ENCODE data around the gene NDUFS6. TPM values are rescaled to one million over a fixed set of nuclear protein-coding genes. Genes with fewer than 3 reads are reported as not detected.

The NDUFS6 gene
- total and polyA plus RNA-seq, 7 donors = 48.3 to 177 (median 61.5) TPM

DNA sequence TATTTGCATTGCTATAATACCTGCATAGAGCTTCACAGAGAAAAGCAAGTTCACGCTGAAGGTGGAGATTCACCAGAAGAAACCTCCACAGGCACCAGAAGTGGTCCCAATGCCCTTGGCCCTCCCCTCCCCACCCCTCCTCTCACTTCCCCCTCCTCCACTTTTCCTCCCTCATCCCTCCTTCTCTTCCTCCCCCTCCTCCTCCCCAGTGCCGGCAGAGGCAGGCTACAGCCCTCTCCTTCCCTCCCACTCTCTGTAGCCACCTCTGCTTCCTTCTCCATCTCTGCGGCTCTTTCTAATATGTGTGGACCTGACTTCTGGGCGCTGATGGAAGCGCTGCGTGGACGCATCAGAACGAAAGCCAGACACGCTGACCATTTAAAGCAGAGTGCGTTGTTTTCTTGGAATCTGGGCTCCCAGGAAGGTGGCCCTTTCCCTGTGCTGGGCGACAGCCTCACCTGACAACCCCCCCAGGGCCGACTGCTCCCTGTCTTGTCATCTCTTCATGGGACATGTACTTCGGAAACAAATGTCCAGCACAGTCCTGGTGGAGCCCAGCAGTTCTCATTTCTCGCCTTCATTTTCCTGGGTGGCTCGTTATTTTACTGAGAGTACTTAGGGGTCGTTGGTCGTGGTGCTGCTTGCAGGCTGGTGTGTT, 29.5 kb downstream of the NDUFS6 start:
- H3K36me3 ChIP-seq (ENCODE audit: insufficient read depth in 1 of 2, low read depth in 1 of 2) = peaks cover 0 to 29% of the 10 kb centered on the region in 2 donors
- TF ChIP-seq, protein P1, sequence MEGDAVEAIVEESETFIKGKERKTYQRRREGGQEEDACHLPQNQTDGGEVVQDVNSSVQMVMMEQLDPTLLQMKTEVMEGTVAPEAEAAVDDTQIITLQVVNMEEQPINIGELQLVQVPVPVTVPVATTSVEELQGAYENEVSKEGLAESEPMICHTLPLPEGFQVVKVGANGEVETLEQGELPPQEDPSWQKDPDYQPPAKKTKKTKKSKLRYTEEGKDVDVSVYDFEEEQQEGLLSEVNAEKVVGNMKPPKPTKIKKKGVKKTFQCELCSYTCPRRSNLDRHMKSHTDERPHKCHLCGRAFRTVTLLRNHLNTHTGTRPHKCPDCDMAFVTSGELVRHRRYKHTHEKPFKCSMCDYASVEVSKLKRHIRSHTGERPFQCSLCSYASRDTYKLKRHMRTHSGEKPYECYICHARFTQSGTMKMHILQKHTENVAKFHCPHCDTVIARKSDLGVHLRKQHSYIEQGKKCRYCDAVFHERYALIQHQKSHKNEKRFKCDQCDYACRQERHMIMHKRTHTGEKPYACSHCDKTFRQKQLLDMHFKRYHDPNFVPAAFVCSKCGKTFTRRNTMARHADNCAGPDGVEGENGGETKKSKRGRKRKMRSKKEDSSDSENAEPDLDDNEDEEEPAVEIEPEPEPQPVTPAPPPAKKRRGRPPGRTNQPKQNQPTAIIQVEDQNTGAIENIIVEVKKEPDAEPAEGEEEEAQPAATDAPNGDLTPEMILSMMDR (IDR thresholded peaks at IDR 0.05) = no peak
- WGBS, 3 donors = 85 to 86% (median 85%) methylated on average over 17 of the region's 17 CpGs
- H3K27me3 ChIP-seq (ENCODE audit: insufficient read depth in 3 of 3, low read length in 2 of 3) = no peaks in the 10 kb centered on the region
- ATAC-seq = no peak
- no peak overlapping the region for H3K27ac ChIP-seq
- no peak overlapping the region for H3K4me3 ChIP-seq
- DNase-seq = no peak
- no peaks in the 10 kb centered on the region for H3K9me3 ChIP-seq
- H3K4me1 ChIP-seq = no peaks in the 10 kb centered on the region
- intact Hi-C loops (cut with DNase I) = no loop called here

DNA sequence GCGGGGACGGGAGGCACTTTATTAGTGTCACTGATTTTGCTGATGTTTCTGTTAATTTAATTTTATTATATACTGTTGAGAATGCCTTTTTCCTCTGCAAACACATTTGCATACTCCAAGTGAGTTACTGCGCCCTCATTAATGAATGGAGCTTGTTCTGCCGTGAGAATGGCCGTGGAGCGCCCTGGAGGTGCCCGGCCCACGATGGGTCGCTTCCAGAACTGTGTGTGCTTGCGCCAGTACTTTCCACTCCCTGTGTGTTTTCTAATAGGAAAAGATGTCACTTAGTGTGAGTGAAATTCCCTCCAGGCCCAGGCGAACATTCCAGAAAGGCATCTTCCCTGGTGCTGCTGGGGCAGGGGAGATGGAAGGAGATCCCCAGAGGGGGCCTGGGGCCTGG, 30.1 kb downstream of the NDUFS6 start:
- intact Hi-C loops (cut with DNase I) = no loop called here
- H3K4me1 ChIP-seq = no peaks in the 10 kb centered on the region
- no peaks in the 10 kb centered on the region for H3K9me3 ChIP-seq
- H3K4me3 ChIP-seq = no peak overlapping the region
- H3K36me3 ChIP-seq (ENCODE audit: insufficient read depth in 1 of 2, low read depth in 1 of 2) = peaks cover 0 to 25% of the 10 kb centered on the region in 2 donors
- DNase-seq = no peak
- no peak overlapping the region for H3K27ac ChIP-seq
- WGBS, 3 donors = 86 to 90% (median 88%) methylated on average over 11 of the region's 11 CpGs
- TF ChIP-seq, protein P1 (IDR thresholded peaks at IDR 0.05) = no peak
- no peaks in the 10 kb centered on the region for H3K27me3 ChIP-seq (ENCODE audit: insufficient read depth in 3 of 3, low read length in 2 of 3)
- no peak for ATAC-seq

GRCh38 chr5:1831677-1832313, 30.6 kb downstream of the NDUFS6 start:
- H3K27me3 ChIP-seq (ENCODE audit: insufficient read depth in 3 of 3, low read length in 2 of 3) = no peaks in the 10 kb centered on the region
- no peak overlapping the region for H3K4me3 ChIP-seq
- DNase-seq (no peak), ATAC-seq (no peak)
- TF ChIP-seq, protein P1 (IDR thresholded peaks at IDR 0.05) = no peak
- peaks cover 0 to 21% of the 10 kb centered on the region in 2 donors for H3K36me3 ChIP-seq (ENCODE audit: insufficient read depth in 1 of 2, low read depth in 1 of 2)
- no peaks in the 10 kb centered on the region for H3K4me1 ChIP-seq
- intact Hi-C loops (cut with DNase I) = no loop called here
- no peak overlapping the region for H3K27ac ChIP-seq
- 51 to 52% (median 51%) methylated on average over 14 of the region's 14 CpGs for WGBS, 3 donors
- H3K9me3 ChIP-seq = no peaks in the 10 kb centered on the region

DNA sequence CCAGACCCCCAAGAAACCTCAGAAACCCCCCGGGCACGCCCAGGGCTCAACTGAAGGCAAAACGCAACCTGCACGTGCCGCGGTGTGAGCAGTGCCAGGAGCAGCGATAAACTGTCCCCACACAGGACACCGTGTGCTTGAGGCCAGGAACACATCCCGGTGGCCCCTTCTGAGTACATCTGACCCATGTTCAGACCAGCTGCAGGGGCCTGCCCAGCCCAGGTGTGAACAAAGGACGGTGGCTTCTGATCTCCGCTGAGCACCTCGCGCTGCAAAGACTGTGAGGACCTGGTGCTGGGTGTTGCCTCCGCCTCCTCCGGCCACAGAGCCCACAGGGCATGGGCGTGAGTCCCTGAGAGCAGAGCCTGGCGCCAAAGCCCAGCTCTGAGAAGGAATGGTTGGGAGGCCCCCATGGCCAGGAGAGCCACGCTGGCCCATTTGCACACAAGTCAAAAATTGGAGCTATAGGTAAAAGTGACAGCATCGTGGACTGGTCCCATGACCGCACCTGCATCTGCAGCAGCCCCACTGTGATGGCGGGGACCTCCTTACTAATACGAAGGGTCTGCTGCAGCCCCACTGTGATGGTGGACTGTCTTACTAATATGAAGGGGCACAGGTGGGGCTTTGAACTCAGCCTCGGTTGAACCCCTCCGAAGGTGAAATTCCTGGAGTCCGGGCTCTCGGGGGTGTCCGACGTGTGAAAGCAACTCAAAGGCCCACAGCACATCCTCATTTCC, 31.5 kb downstream of the NDUFS6 start:
- peaks cover 0 to 16% of the 10 kb centered on the region in 2 donors for H3K36me3 ChIP-seq (ENCODE audit: insufficient read depth in 1 of 2, low read depth in 1 of 2)
- intact Hi-C loops (cut with DNase I) = no loop called here
- ATAC-seq = peak in 1 of 4 donors; percentile 26

More for the DNA sequence above, 31.5 kb downstream of the NDUFS6 start:
- no peaks in the 10 kb centered on the region for H3K27me3 ChIP-seq (ENCODE audit: insufficient read depth in 3 of 3, low read length in 2 of 3)
- TF ChIP-seq, protein P1 (IDR thresholded peaks at IDR 0.05) = no peak
- H3K4me3 ChIP-seq = no peak overlapping the region
- 84 to 87% (median 85%) methylated on average over 28 of the region's 28 CpGs for WGBS, 3 donors
- no peak for DNase-seq
- H3K9me3 ChIP-seq = no peaks in the 10 kb centered on the region
- H3K27ac ChIP-seq = no peak overlapping the region
- no peaks in the 10 kb centered on the region for H3K4me1 ChIP-seq
